ENCODE measurements around the gene B4GALT2.

B4GALT2 gene

DNA sequence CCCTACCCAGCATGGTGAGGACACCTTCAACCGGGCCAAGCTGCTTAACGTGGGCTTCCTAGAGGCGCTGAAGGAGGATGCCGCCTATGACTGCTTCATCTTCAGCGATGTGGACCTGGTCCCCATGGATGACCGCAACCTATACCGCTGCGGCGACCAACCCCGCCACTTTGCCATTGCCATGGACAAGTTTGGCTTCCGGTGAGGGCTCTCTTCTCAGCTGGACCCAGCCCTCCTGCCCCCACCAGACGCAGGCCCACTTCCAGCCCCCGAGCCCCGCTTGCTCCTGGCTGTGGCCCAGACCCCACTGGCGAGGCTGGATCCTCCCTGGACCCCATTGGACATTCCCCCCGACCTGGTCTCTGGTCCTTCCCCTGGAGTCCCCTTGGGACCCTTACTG is 5.8 kb downstream of the B4GALT2 start:
- DNase-seq (ENCODE audit: low read depth, low spot score) = no peak

DNA sequence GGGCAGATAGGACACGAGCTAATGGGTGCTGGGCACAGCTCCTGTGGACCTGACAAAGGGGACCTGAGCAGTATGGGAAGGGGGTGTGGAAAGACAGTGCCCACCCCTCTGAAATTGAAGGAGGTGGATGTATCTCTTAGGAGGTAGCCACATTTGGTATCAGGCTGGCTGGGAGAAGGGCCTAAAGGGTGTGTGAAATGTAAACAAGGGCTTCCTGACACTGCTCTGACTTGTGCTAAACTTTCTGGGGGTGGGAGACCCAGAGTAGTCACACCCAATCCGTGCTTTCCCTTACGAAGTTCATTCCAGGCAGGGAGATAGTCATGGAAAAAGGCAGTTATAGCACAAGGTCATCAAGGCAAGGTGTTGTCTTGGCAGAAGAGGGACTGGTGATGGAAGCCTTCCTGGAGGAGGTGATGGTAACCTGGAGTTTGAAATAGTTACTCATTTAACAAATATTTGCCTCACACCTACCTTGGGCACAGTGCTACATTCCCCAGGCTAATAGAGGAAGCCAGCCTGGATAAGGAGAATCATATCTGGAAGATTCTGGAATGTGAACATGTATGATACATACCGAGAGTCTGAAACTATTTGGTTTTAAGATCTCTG is 7.1 kb downstream of the B4GALT2 start:
- no peak for DNase-seq (ENCODE audit: low read depth, low spot score)

DNA sequence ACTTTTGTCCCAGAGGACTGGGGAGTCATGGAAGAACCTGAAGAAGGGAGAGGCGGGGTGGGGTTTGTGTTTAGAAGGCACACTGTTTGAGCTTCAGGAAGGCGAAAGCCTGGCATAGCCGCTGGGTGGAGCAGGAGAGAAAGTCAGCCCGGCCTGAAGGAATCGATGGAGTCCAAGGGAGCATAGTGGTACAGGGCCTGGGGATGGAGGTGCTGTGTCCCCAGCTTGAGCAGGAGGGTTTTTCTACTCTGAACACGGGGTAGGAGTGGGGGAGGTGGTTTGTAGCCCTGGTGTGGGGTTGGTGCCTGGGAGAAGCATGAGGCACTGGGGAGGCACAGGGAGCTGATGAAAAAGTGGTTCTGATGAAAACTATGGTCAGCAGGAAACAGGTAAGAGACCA is 7.7 kb downstream of the B4GALT2 start:
- DNase-seq (ENCODE audit: low read depth, low spot score) = no peak

DNA sequence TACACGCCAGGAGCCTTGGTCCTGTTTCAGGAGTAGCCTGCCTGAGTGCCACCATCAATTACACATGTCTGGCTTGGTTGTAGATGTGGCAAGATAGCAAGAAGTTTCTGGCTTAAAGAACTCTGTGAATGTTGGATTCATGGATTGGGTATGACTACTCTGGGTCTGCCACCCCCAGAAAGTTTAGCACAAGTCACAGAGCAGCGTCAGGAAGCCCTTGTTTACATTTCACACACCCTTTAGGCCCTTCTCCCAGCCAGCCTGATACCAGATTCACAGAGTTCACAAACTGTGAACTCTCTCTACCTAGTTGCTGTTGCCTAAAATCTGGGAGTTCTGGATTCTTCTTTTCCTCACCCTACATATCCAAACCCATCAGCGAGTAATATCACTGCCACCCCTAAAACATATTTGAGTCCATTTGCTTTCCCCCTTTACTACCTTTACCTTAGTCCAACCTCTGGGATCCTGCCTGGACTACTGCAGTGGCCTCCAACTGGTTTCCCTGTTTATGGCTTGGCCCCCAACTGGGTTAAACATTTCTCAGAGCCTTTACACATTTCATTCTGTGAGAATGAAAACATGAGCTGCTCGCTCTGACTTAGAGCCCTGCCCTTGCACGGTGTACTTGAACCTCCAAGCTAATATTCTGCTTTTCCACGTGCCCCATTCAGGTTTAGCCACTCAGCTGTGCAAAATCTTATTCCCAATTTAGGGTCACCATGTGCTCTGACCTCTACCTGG is 8.3 kb downstream of the B4GALT2 start:
- DNase-seq (ENCODE audit: low read depth, low spot score) = no peak

DNA sequence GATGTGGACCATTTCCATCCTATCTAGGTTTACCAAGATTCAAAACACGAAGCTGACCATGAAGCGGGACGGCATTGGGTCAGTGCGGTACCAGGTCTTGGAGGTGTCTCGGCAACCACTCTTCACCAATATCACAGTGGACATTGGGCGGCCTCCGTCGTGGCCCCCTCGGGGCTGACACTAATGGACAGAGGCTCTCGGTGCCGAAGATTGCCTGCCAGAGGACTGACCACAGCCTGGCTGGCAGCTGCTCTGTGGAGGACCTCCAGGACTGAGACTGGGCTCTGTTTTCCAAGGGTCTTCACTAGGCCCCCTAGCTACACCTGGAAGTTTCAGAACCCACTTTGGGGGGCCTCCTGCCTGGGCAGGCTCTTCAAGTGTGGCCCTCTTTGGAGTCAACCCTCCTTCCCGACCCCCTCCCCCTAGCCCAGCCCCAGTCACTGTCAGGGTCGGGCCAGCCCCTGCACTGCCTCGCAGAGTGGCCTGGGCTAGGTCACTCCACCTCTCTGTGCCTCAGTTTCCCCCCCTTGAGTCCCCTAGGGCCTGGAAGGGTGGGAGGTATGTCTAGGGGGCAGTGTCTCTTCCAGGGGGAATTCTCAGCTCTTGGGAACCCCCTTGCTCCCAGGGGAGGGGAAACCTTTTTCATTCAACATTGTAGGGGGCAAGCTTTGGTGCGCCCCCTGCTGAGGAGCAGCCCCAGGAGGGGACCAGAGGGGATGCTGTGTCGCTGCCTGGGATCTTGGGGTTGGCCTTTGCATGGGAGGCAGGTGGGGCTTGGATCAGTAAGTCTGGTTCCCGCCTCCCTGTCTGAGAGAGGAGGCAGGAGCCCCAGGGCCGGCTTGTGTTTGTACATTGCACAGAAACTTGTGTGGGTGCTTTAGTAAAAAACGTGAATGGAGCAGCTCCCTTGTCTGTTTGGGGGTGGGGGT is 11.5 kb downstream of the B4GALT2 start:
- DNase-seq (ENCODE audit: low read depth, low spot score) = no peak

DNA sequence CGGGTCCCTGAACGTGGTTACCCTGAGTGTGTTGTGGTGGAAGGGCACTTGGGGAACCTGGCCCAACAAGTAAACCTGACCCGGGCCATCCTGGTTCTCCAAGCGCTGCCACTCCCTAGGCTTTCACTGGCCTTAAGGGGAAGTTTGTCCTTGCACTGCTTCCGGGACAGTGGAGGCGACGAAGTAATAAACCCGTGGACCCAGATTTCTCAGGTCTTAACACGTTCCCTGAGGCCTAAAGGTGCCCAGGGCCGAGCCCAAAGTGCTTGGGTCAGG is 12.1 kb downstream of the B4GALT2 start:
- no peak for DNase-seq (ENCODE audit: low read depth, low spot score)

DNA sequence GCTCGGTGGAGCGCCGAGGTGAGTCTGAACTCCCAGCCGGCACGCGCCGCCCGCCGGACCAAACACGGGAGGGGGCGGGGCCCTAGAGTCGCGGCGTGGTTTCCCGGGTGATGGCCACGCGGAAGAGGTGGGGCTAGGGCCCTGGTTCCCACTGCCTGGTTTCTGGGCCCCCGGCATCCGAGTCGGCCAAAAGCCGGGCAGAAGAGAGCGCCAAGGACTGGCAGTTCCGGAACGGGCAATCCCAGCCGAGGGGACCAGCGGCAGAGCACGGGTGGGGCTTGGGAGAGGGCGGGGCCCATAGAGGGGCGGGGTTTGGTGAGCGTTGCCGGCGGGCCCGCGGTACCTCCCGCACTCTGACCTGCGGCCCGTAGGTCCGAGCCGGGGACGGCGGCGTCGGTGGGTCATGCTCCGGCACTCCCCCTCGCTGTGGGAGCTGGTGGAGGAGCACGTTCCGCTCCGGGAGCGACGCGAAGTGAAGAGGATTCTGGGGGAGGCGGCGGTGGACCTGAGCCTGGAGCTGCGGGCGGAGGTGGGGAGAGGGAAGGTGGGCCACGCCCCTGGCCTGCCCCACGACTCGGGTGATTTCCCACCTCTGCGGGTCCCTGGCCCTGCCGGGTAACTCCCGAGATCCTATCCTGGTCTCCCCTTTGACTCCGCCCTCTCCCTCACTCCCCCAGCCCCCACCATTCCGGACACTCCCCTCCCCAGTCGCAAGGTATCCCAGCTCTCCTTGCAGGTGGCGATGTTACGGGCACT is 12.6 kb downstream of the B4GALT2 start, which contains the start of gene CCDC24:
TSS of gene CCDC24 (plus strand) at position 124 of the 756 bp plus-strand sequence. CDS start at position 404, 280 bp downstream.
- DNase-seq (ENCODE audit: low read depth, low spot score) = peak; percentile 45

DNA sequence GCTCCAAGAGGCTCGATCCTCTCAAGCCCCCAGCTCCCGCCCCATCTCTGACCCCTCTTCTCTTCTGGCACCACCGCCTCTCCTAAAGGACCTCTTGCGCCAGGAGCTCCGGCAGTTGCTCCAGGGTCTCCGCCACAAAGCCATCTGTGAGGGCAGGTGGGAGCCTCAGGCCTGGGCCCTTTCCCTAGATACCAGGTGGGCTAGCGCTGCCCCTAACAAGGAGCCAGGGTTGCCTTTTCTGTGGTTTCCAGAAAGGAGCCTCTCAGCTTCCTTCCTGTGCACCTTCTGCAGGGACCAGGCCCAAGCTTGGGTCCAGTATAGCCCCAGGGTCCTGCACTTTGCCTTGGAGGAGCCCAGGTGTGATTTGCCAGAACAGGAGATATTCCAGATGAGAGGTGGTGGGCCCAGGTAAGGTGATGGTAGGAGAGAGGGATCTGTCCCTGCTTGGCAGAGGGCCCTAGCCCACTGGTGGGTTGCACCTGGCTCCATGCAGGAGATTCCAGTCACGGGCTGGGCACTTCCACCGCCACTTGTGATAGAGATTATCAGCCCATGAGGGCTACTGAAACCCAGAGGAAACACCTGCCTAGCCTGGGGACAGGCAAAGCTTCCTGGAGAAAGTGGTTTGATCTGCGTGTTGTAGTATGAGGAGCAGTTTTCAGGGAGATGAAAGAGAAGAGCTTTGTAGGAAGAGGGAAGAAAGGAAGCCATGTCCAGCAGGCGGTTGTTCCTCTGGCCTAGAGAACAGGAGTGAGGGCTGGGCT is 13.4 kb downstream of the B4GALT2 start:
- DNase-seq (ENCODE audit: low read depth, low spot score) = no peak

DNA sequence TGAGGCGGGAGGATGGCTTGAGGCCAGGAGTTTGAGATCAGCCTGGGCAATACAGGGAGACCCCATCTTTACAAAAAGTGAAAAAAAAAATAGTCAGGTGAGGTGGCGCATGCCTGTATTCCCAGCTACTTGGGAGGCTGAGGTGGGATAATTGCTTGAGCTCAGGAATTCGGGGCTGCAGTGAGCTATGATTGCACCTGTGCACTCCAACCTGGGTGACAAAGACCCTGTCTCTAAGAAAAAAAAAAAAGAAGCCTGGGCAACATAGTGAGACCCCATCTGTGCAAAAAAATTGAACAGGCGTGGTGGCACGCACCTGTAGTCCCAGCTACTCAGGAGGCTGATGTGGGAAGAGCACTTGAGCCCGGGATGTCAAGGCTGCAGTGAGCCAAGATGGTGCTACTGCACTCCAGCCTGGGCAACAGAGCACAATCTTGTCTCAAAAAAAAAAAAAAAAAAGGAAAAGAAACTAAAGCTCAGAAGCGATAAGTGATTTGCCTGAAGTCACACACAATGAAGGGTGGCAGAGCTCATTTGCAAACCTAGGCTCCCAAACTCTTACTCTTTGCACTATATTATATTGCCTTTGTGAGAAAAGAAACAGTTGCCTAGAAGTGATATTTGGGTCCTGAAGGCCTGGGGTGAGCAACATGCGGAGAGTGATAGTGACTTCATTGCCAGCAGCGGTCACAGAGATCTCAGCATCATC is 14.3 kb downstream of the B4GALT2 start:
- DNase-seq (ENCODE audit: low read depth, low spot score) = no peak

DNA sequence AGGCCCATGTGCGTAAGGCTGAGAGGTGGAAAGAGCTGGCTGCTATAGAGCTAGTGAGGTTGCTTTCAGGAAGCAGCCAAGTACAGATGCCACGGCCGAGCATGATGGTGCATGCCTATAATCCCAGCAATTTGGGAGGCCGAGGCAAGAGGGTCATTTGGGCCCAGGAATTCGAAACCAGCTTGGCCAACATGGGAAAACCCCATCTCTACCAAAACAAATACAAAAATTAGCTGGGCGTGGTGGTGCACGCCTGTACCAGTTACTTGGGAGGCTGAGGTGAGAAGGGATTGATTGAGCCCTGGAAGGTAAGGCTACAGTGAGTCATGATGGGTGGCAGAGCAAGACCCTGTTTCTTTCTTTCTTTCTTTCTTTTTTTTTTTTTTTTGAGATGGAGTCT is 15.1 kb downstream of the B4GALT2 start:
- DNase-seq (ENCODE audit: low read depth, low spot score) = no peak

DNA sequence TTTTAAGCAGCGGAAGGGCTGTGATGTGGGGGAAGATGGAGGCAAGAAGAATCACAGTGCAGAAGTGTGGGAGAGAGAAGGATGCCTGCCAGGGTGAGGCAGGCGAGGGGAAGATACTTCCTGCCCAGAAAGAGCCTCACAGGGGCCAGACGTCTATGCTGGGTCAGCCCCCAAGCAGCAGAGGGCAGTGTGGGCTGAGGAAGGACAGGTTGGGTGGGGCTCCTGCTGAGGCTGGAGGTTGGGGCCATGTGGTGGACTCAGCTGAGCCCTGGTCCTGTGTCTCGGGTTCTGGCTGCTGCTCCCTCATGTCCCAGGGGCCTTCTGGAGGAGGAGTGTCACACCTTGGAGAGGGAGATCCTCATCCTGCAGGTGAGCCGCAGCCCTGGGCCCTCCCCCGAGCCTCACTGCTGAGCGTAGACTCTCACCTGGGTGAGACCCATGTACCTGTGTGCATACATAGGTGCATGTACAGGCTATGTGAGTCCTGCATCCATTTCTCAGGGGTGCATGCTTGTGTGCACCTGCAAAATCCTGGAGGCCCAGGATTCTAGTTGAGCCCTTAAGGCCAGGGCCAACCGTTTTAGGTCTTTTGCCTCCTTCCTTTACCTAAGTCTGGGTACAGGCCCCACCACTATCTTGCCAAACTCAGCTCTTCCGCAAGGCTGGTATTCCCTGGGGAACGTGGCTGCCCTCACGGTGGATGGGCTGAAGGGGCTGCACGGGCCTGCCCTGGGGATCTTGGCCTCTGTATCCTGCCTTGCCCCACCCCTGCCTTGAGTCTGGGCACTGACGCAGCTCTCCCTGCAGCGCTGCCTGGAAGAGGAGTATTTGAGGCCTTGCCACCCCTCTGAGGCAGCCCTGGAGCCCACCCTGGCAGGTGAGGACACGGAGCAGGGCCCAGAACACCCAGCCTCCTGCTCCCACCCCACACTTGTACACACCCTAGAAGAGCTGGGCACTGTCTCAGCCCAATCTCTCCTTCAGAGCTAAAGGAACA is 16.1 kb downstream of the B4GALT2 start:
- no peak for DNase-seq (ENCODE audit: low read depth, low spot score)

DNA sequence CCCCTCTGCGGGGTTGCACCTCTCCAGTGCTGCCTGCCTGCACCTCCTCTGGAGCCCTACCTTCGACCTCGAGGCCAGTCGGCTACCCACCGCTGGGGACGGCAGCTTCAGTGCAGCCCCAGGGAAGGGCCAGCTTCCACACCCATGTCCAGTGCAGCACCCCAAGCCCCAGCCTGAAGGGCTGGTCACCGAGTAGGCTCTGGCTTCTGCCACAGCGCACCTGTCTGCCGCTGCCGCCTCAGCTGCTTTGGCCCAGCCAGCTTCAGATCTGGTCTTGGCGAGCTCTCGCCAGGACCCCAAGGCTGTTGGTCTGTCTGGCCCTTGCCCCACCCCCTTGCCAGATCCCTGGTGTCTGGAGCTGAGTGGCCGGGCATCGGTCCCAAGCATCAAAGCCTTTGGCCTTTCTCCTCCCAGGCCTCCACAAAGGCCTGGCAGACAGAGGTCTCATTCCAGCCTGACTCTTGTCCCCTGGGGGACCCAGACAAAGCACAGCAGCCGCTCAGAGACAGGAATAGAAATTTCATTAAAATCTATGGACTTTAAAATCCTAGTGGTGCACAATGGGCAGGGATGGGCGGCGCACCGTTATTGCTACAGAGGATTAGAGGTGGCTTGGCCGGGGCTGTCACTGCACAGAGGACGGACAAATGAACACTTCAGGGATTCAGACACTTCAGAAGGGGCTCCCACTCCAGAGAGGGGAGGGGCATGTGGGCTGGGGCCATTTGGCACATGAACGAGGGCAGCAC is 17.1 kb downstream of the B4GALT2 start:
- DNase-seq (ENCODE audit: low read depth, low spot score) = no peak

DNA sequence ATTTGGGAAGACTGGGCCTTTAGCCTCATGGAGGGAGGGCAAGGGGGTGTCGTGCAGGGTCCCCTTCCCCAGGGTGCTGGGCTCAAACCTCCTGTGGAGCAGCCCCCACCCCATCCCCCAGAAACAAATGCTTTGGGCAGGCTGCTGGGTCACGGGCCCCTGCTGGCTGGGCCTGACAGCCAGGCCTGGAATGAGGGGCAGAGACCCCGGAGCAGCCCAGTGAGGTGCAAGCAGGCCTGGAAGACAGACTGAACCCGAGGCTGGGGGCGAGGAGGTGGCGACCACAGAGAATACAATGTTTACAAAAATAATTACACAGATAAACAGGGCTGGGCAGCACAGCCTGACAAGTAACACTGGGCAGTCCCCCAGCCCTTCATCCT is 17.7 kb downstream of the B4GALT2 start:
- DNase-seq (ENCODE audit: low read depth, low spot score) = no peak

DNA sequence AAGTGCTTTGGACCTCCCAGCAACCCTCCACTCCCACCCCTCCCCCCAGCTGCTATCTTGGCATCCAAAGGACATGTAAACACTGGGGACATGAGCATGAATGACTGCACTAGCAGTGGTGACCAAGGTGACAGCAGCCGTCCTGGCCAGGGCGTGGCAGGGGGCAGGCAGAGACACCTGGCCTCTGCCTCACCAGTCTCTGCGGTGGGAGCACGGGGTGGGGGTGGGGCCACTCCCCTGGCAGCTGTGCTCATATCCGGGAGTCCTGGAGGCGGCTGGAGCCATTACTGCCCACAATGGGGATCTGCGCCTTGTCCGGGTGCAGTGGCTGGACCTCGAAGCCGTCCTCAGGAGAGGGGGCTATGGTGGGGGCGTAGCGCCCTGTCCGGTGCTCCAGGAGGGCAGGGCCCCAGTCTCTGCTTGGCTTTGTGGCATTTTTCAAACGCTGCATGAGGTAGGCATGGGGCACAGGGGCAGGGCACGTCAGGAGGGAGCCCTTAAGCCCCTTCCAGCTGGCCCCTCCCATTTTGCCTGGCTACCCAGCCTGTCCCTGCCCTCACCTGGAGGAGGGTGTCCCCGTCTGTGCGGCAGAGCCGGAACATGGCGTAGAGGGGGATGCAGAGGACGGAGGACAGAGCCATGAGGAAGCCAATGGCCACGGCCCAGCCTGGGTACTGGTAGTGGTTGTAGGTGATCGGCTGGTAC is 18.4 kb downstream of the B4GALT2 start:
- DNase-seq (ENCODE audit: low read depth, low spot score) = no peak

DNA sequence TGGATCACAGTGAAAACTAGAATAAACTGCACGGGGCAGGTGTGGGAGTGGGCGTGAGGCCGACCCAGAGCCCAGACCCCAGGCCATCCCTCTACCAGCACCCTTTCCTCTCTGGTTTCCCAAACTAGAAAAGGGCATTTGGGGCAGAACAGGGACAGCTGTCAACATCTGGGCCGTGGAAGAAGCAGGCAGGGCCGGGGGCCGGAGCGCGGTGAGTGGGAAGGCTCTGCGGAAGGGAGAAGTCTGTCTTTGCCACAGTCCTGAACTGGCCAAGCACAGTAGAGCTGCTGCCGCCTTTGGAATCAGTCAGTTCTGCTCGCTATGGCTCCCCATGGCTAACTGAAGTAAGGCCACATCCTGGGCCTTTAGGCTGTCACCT is 19.0 kb downstream of the B4GALT2 start:
- DNase-seq (ENCODE audit: low read depth, low spot score) = no peak

DNA sequence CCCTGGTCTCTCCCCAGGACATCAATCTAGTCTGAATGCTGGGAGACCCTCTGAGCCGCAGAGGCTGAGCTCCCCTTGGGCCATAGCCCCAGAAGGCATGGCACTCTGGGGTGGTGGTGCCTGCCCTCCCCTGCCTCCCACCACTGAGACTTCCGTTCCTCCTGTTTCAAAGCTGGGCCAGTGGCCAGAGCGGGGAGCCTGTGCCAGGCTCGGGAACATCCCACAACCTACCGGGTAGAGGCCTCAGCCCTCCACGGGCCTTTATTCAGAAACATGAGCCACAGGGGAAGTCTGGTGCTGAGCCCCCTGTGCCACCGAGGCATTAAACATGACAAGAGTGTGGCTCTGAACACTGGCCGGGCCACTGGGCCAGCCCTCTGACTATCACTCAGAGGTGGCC is 20.4 kb downstream of the B4GALT2 start:
- DNase-seq (ENCODE audit: low read depth, low spot score) = no peak

DNA sequence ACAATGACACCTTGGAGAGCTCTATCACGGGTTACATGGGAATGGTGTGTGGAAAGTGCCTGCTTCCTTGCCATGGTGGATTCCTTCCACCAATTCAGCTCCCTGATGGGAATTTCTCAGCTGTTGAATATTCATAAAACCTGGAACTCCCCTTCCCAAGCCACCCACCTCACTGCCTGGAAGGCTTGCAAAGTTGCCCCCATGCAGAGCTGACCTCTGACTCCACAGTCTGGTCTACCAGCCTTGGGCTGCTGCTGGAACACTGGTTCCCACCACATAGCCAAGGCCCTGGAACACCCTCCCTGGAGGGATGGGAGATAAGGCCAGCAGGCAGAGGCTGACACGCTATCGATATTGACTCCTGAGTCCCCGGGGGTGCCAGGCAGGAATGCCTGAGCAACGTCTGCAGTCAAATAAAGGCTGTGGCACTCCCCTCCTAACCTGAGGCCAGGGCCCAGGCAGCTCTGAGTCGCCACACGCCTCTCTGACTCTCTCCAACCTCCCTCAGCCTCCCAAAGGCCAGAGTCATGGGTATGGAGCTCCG is 21.2 kb downstream of the B4GALT2 start:
- no peak for DNase-seq (ENCODE audit: low read depth, low spot score)

DNA sequence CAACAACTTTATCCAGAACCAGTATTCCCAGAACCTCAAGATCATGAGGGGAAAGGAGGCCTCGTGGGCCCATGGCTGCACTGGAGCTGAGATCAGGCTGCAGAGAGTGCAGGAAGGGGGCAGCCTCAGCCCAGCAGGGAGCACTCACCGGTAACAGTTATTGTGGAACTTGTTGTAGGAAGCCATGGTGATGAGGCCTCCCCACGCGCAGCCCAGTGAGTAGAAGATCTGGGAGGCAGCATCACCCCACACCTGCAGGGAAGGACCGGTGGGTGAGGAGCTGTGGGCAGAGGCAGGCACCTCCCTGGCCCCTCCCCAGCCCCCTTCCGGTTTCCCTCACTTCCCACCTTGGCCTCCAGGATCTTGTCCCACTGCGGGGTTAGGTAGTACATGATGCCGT is 23.2 kb downstream of the B4GALT2 start:
- no peak for DNase-seq (ENCODE audit: low read depth, low spot score)
